T-cell (primary cell): ENCODE measurements around the gene CCDC127. TPM values are rescaled to one million over a fixed set of nuclear protein-coding genes. Genes with fewer than 3 reads are reported as not detected.

ENCODE experiments used
- ATAC-seq, 4 experiments: fragments of 200-7000 bp in 3 of 4; fragments of 150-1000 bp in 1 of 4; cut with Tn5 transposase; replicated peaks in 1 of 4; 1 replicate in 3 of 4; 2 replicates in 1 of 4; pipeline ENCODE4 v1.10.0; 2021; ENCODE audit warnings: moderate library complexity in 3 of 4, mild to moderate bottlenecking in 2 of 4, moderate number of reproducible peaks in 1 of 4
- CTCF ChIA-PET, 2 donors: fragments of 300-600 bp; sonication (Branson Sonifier 250); formaldehyde crosslinking; loops; one replicate each; lab custom pipeline; 2022; ENCODE audit warnings: antibody characterized with exemption in 2 of 2; lab: Charles Lee
- POLR2A ChIA-PET, 2 donors: fragments of 300-600 bp; sonication (Branson Sonifier 250); formaldehyde crosslinking; loops; one replicate each; lab custom pipeline; 2022; ENCODE audit warnings: antibody characterized with exemption in 2 of 2; lab: Charles Lee
- DNase-seq, 35 experiments: peaks; one replicate each; pipeline versions ENCODE4 v3.0.0 to v3.0.0-alpha.2; 2013 to 2023
- H3K27ac ChIP-seq: one replicate; pipeline ENCODE4 v1.5.1; 2013; ENCODE audit warnings: low read length
- H3K27me3 ChIP-seq, 2 experiments: replicated peaks in 1 of 2; 1 replicate in 1 of 2; 2 replicates in 1 of 2; pipeline versions ENCODE4 v1.6.1 to v1.7.0; 2013; ENCODE audit warnings: low read length in 1 of 2, mixed read lengths in 1 of 2; ENCODE audit not compliant: control insufficient read depth in 2 of 2, insufficient read depth in 2 of 2; ENCODE audit errors: extremely low read depth in 1 of 2
- H3K36me3 ChIP-seq, 2 donors: 1 replicate in 1 of 2; 2 replicates in 1 of 2; pipeline versions ENCODE4 v1.6.1 to v1.7.0; 2013; ENCODE audit warnings: low read length in 1 of 2; ENCODE audit not compliant: control insufficient read depth in 2 of 2, insufficient read depth in 1 of 2; ENCODE audit errors: extremely low read depth in 1 of 2
- H3K4me1 ChIP-seq, 2 experiments: 1 replicate in 1 of 2; 2 replicates in 1 of 2; pipeline versions ENCODE4 v1.6.1 to v1.7.0; 2013; ENCODE audit warnings: low read length in 2 of 2, mixed read lengths in 1 of 2; ENCODE audit not compliant: insufficient read depth in 2 of 2, control insufficient read depth in 1 of 2; ENCODE audit errors: extremely low read depth in 1 of 2
- H3K4me3 ChIP-seq, 2 donors: 1 replicate in 1 of 2; 2 replicates in 1 of 2; pipeline versions ENCODE4 v1.5.1 to v1.7.0; 2013; ENCODE audit warnings: mild to moderate bottlenecking in 2 of 2, low read length in 1 of 2, moderate library complexity in 1 of 2; ENCODE audit not compliant: control insufficient read depth in 1 of 2; ENCODE audit errors: extremely low read depth in 1 of 2
- H3K9me3 ChIP-seq: 2 replicates; pipeline ENCODE4 v1.7.0; 2013
- H3K27ac Mint-ChIP-seq, 2 donors: one replicate each; pipeline ENCODE4 v1.8.0; 2020 to 2021; ENCODE audit warnings: mild to moderate bottlenecking in 2 of 2, mixed read lengths in 2 of 2
- H3K27me3 Mint-ChIP-seq, 2 donors: one replicate each; pipeline ENCODE4 v1.8.0; 2021 to 2022; ENCODE audit warnings: mixed read lengths in 2 of 2
- H3K36me3 Mint-ChIP-seq: one replicate; pipeline ENCODE4 v1.8.0; 2021; ENCODE audit warnings: mixed read lengths
- H3K4me1 Mint-ChIP-seq, 3 donors: one replicate each; pipeline ENCODE4 v1.8.0; 2020 to 2022; ENCODE audit warnings: mixed read lengths in 3 of 3, mild to moderate bottlenecking in 1 of 3
- H3K4me3 Mint-ChIP-seq, 3 donors: one replicate each; pipeline ENCODE4 v1.8.0; 2020 to 2022; ENCODE audit warnings: mild to moderate bottlenecking in 3 of 3, mixed read lengths in 3 of 3, moderate library complexity in 3 of 3
- H3K9me3 Mint-ChIP-seq, 3 donors: one replicate each; pipeline ENCODE4 v1.8.0; 2020 to 2022; ENCODE audit warnings: mixed read lengths in 3 of 3
- WGBS: methylation state at CpG from one replicate; pipeline ENCODE4 v1.1.5; 2013; ENCODE audit warnings: missing lambda C conversion rate; ENCODE audit not compliant: insufficient coverage; 5-methylcytosine and 5-hydroxymethylcytosine counted together
- total RNA-seq, 35 experiments: library from RNA in 6 of 35; stranded (reverse) in 6 of 35; fragments of 120-200 nt in 1 of 35; gene quantifications; one replicate each; pipeline versions ENCODE4 v1.2.1 to v1.2.4 and lab custom pipeline; 2013 to 2026

CCDC127 gene
- total RNA-seq, 5 donors from 2014 or later (not counting 1 experiment from before 2014, with no cell fraction given): 2.5 to 9.8 (median 6.3) TPM

DNA sequence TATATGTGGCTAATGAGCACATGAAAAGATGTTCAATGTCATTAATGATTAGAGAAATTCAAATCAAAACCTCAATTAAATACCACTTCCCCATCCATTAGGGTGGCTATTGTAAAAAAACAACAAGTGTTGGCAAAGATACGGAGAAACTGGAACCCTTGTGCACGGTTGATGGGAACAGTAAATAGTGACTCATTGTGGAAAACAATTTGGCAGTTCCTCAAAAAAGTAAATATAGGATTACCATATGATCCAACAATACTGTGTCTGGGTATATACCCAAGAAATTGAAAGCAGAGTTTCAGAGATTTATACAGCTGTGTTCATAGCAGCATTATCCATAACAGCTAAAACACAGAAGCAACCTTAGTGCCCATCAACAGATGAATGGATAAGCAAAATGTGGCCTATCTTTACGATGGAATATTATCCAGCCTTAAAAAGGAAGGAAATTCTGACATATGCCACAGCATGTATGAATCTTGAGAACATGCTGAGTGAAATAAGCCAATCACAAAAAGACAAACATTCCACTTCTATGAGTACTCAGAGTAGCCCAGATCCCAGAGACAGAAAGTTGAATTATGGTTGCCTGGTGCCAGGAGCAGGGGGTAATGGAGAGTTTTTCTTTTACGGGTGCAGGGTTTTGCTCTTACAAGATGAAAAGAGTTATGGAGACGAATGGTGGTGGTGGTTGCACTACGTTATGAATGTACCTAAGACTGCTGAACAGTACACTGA is 68.0 kb downstream of the CCDC127 start:
- Histone ChIP-seq H3K27ac (no peak overlapping the region), H3K4me1 (no peaks in the 10 kb centered on the region), H3K36me3 (no peaks in the 10 kb centered on the region), H3K27me3 (peaks cover 0 to 22% of the 10 kb centered on the region in 2 experiments), H3K4me3 (no peak overlapping the region), H3K9me3 (peaks cover 6% of the 10 kb centered on the region)
- Mint-ChIP-seq H3K27me3 (peaks cover 4 to 6% of the 10 kb centered on the region in 2 donors), H3K4me3 (no peak overlapping the region), H3K27ac (no peak overlapping the region), H3K36me3 (peaks cover 10% of the 10 kb centered on the region), H3K4me1 (no peaks in the 10 kb centered on the region), H3K9me3 (peaks cover 11 to 28% (median 13%) of the 10 kb centered on the region in 3 donors)
- ChIA-PET CTCF (no interaction called here), POLR2A (no interaction called here)
- 89% methylated on average over 3 of the region's 6 CpGs for WGBS
- DNase-seq (no peak), ATAC-seq (no peak)

DNA sequence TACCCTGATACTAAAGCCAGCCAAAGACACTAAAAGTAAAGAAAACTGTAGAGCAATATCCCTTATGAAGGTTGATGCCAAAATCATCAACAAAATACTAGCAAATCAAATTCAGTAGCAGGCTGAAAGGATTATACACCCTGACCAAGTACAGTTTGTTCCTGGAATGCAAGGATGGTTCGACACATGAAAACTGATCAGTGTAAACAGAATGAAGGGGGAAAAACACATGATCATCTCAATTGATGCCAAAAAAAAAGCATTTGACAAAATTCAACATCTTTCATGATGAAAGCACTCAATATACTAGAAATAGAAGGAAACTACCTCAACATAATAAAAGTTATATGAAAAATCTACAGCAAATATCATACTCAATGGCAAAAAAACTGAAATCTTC is 70.2 kb downstream of the CCDC127 start:
- Histone ChIP-seq H3K27me3 (peaks cover 0 to 23% of the 10 kb centered on the region in 2 experiments), H3K4me1 (no peaks in the 10 kb centered on the region), H3K36me3 (no peaks in the 10 kb centered on the region), H3K27ac (no peak overlapping the region), H3K9me3 (peaks cover 6% of the 10 kb centered on the region), H3K4me3 (no peak overlapping the region)
- H3K27me3 Mint-ChIP-seq: peaks cover 7 to 13% of the 10 kb centered on the region in 2 donors
- no peaks in the 10 kb centered on the region for H3K4me1 Mint-ChIP-seq
- DNase-seq: no peak
- no peak for ATAC-seq
- peaks cover 11 to 28% (median 13%) of the 10 kb centered on the region in 3 donors for H3K9me3 Mint-ChIP-seq
- CTCF ChIA-PET: no interaction called here
- H3K4me3 Mint-ChIP-seq: no peak overlapping the region
- POLR2A ChIA-PET: no interaction called here
- H3K27ac Mint-ChIP-seq: no peak overlapping the region
- H3K36me3 Mint-ChIP-seq: peaks cover 10% of the 10 kb centered on the region
- no CpG with 5 or more reads among the region's 1 CpG for WGBS

Other genes starting within 250 kb of the CCDC127 start
- under 1 TPM in 2 of 5 donors, not detected in 3; 0.06 to 0.09 TPM for gene PLEKHG4B, start 126.0 kb downstream of the CCDC127 start, total RNA-seq
- not detected for gene LRRC14B, start 26.7 kb downstream of the CCDC127 start, total RNA-seq
- 100 to 1,000 TPM; 122 to 209 (median 140) TPM for gene SDHA, start 167 bp upstream of the CCDC127 start, total RNA-seq
- gene PDCD6, start 53.5 kb upstream of the CCDC127 start, total RNA-seq: 100 to 1,000 TPM in 1 of 5 donors, 10 to 100 TPM in 4; 61.0 to 104 (median 92.6) TPM
- gene AHRR, start 103.6 kb upstream of the CCDC127 start, total RNA-seq: 10 to 100 TPM in 1 of 5 donors, 1 to 10 TPM in 3, under 1 TPM in 1; 0.55 to 13.5 (median 3.4) TPM
- 10 to 100 TPM; 81.6 to 99.8 (median 84.2) TPM for gene EXOC3, start 225.0 kb upstream of the CCDC127 start, total RNA-seq